GM23248 (cell line): ENCODE data around the gene RIT2. TPM values are rescaled to one million over a fixed set of nuclear protein-coding genes. Genes with fewer than 3 reads are reported as not detected.

Source experiments
- DNase-seq: peaks from one replicate; pipeline ENCODE4 v3.0.0-alpha.2; 2015
- H2AFZ ChIP-seq: fragments of 200-600 bp; sonication (generic); 2 replicates; pipeline ENCODE4 v1.6.1; 2016; ENCODE audit warnings: antibody characterized with exemption
- H3F3A ChIP-seq: fragments of 200-600 bp; sonication (generic); 2 replicates; pipeline ENCODE4 v1.6.1; 2016; ENCODE audit warnings: mild to moderate bottlenecking, antibody characterized with exemption, mixed run types; ENCODE audit not compliant: insufficient read depth
- H3K27ac ChIP-seq: fragments of 200-600 bp; sonication (generic); 2 replicates; pipeline ENCODE4 v1.5.1; 2016; ENCODE audit warnings: mild to moderate bottlenecking
- H3K27me3 ChIP-seq: fragments of 200-600 bp; sonication (generic); replicated peaks from 2 replicates; pipeline ENCODE4 v1.6.1; 2016; ENCODE audit warnings: mild to moderate bottlenecking; ENCODE audit not compliant: insufficient read depth
- H3K36me3 ChIP-seq: fragments of 200-600 bp; sonication (generic); 2 replicates; pipeline ENCODE4 v1.6.1; 2016; ENCODE audit warnings: low read depth, mild to moderate bottlenecking
- H3K4me1 ChIP-seq: fragments of 200-600 bp; sonication (generic); 2 replicates; pipeline ENCODE4 v1.6.1; 2016; ENCODE audit warnings: mild to moderate bottlenecking; ENCODE audit not compliant: insufficient read depth
- H3K4me2 ChIP-seq: fragments of 200-600 bp; sonication (generic); one replicate; pipeline ENCODE4 v1.6.1; 2016; ENCODE audit warnings: mild to moderate bottlenecking; ENCODE audit not compliant: unreplicated experiment
- H3K4me3 ChIP-seq: fragments of 200-600 bp; sonication (generic); 2 replicates; pipeline ENCODE4 v1.5.1; 2016; ENCODE audit warnings: mild to moderate bottlenecking
- H3K79me2 ChIP-seq: fragments of 200-600 bp; sonication (generic); 2 replicates; pipeline ENCODE4 v1.6.1; 2016; ENCODE audit warnings: mild to moderate bottlenecking; ENCODE audit not compliant: insufficient read depth
- H3K9ac ChIP-seq: fragments of 200-600 bp; sonication (generic); 2 replicates; pipeline ENCODE4 v1.6.1; 2016; ENCODE audit warnings: mild to moderate bottlenecking
- H3K9me2 ChIP-seq: fragments of 200-600 bp; sonication (generic); 2 replicates; pipeline ENCODE4 v1.6.1; 2016; ENCODE audit warnings: mixed run types, mild to moderate bottlenecking, moderate library complexity; ENCODE audit not compliant: insufficient read depth
- H3K9me3 ChIP-seq: fragments of 200-600 bp; sonication (generic); one replicate; pipeline ENCODE4 v1.6.1; 2017; ENCODE audit warnings: low read depth
- H4K20me1 ChIP-seq: fragments of 200-600 bp; sonication (generic); 2 replicates; pipeline ENCODE4 v1.6.0; 2016; ENCODE audit not compliant: insufficient read depth
- EZH2 ChIP-seq: fragments of 200-600 bp; sonication (generic); IDR thresholded peaks from 2 replicates; pipeline ENCODE4 v1.6.1; 2018; ENCODE audit warnings: antibody characterized with exemption, mild to moderate bottlenecking; ENCODE audit not compliant: insufficient read depth, poor library complexity, severe bottlenecking
- EZH2phosphoT487 ChIP-seq: fragments of 200-600 bp; sonication (generic); IDR thresholded peaks from 2 replicates; pipeline ENCODE4 v1.6.1; 2018; ENCODE audit warnings: antibody characterized with exemption, moderate library complexity, mild to moderate bottlenecking, low read depth; ENCODE audit not compliant: insufficient read depth
- WGBS, 2 experiments: methylation state at CpG; one replicate each; pipeline ENCODE4 v1.1.6; 2015 to 2017; ENCODE audit warnings: low lambda C conversion rate in 2 of 2, low coverage in 1 of 2; ENCODE audit errors: missing lambda C conversion rate in 2 of 2; 5-methylcytosine and 5-hydroxymethylcytosine counted together
- in situ Hi-C: fragments of 300-500 bp; cut with MboI; formaldehyde crosslinking; loops from 2 replicates; pipeline ENCODE4 v1.15.0; 2020
- polyA plus RNA-seq: library from polyadenylated mRNA; unstranded; fragments of >200 nt; fragmentation: Nextera tagmentation; extraction: Ambion mirVana; gene quantifications from 2 replicates; pipeline ENCODE4 v1.2.1, GENCODE V29; 2016
- total RNA-seq: library from RNA; depleted of rRNA; stranded (reverse); fragments of >200 nt; shearing (Covaris generic); gene quantifications from 2 replicates; pipeline ENCODE4 v1.2.3, GENCODE V29; 2014

RIT2 gene
- total and polyA plus RNA-seq, 2 experiments from 2014 or later = not detected

DNA sequence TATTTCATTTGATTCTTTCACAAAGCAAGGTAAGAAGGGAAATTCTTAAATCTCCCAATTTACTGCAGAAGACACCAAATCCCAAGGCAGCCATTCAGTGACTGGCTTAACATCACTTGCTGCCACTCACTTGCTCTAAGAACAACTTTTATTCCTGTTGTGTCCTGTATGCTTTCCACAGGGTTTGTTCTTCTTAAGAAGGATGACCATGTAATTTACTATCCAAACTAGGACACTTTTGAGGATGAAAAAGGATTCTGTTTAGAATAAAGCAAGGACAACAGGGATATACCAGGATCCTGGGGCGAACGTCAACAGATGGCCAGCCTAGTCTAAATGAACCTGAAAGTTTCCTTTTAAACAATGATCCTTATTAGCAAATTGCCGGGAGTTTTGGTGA is 34.8 kb downstream of the RIT2 start:
- H3K27ac ChIP-seq = no peak overlapping the region
- no peak overlapping the region for H3K4me2 ChIP-seq
- no peak for DNase-seq
- no peaks in the 10 kb centered on the region for H3K9me2 ChIP-seq
- no peak overlapping the region for H3K4me3 ChIP-seq
- H3K36me3 ChIP-seq = no peaks in the 10 kb centered on the region
- H4K20me1 ChIP-seq = no peaks in the 10 kb centered on the region
- in situ Hi-C loops = no loop called here
- no peak for TF ChIP-seq EZH2phosphoT487
- no peak for TF ChIP-seq EZH2
- H3K27me3 ChIP-seq = no peaks in the 10 kb centered on the region
- no peaks in the 10 kb centered on the region for H3K9me3 ChIP-seq
- no peaks in the 10 kb centered on the region for H3K79me2 ChIP-seq
- no peaks in the 10 kb centered on the region for H3F3A ChIP-seq
- H2AFZ ChIP-seq = no peak overlapping the region
- H3K9ac ChIP-seq = no peak overlapping the region
- WGBS, 2 experiments = 41 to 43% methylated on average over 3 of the region's 3 CpGs
- no peaks in the 10 kb centered on the region for H3K4me1 ChIP-seq

DNA sequence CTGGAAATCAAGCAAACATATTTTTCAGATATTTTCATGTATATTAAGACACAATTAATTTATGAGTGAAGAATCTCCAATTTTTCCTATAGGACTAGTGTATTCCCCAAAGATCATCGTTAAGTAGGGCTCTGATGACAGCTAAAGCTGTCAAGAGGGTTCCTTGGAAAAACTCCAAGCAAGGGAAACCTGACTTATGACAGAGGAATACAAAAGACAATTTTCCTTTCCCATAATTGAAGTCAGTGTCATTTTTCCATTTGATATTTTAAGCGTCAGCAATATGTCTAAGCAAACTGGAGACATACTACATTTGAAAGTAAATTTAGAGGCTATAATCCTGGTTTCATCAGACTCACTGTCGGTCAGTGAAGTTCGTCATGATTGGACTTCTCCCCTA is 36.1 kb downstream of the RIT2 start:
- no peak overlapping the region for H3K27ac ChIP-seq
- no peaks in the 10 kb centered on the region for H3K9me2 ChIP-seq
- H2AFZ ChIP-seq = no peak overlapping the region
- H4K20me1 ChIP-seq = no peaks in the 10 kb centered on the region
- DNase-seq = no peak
- no peak overlapping the region for H3K9ac ChIP-seq
- no peaks in the 10 kb centered on the region for H3K4me1 ChIP-seq
- H3K4me2 ChIP-seq = no peak overlapping the region
- no peaks in the 10 kb centered on the region for H3K9me3 ChIP-seq
- 55 to 56% methylated on average over 4 of the region's 4 CpGs for WGBS, 2 experiments
- no peaks in the 10 kb centered on the region for H3K27me3 ChIP-seq
- H3K4me3 ChIP-seq = no peak overlapping the region
- no peaks in the 10 kb centered on the region for H3F3A ChIP-seq
- no peaks in the 10 kb centered on the region for H3K79me2 ChIP-seq
- TF ChIP-seq EZH2 (no peak), EZH2phosphoT487 (no peak)
- H3K36me3 ChIP-seq = no peaks in the 10 kb centered on the region
- in situ Hi-C loops = no loop called here

DNA sequence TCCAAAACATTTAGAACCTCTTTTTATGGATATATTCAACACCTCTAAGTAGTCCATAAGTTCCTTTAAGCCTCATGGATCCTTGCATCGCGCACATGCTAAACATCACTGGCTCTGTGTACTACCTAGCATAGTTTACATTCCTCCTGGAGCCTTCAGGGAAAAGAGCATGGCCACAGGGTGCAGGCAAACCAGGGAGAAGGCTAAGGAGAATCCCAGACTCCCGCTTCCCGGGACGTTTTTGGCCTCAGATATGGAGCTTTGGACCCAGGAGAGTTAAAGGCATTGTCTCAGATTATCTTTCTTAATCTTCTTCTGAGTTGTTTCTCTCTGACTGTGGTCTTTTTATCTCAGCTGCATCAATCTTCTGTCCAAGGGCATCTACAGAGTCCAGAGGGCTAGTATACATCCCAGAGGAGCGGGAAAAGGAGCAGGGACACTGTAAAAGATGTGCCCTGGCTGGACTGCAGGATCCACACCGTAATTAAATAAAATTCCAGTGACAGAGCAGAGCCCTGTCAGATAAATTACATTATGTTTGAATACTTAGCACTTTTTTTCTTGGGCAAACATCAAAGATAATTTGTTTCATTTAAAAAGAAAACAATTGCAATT is 36.9 kb downstream of the RIT2 start:
- no peaks in the 10 kb centered on the region for H3K4me1 ChIP-seq
- in situ Hi-C loops = no loop called here
- WGBS, 2 experiments = 34 to 37% methylated on average over 7 of the region's 7 CpGs

DNA sequence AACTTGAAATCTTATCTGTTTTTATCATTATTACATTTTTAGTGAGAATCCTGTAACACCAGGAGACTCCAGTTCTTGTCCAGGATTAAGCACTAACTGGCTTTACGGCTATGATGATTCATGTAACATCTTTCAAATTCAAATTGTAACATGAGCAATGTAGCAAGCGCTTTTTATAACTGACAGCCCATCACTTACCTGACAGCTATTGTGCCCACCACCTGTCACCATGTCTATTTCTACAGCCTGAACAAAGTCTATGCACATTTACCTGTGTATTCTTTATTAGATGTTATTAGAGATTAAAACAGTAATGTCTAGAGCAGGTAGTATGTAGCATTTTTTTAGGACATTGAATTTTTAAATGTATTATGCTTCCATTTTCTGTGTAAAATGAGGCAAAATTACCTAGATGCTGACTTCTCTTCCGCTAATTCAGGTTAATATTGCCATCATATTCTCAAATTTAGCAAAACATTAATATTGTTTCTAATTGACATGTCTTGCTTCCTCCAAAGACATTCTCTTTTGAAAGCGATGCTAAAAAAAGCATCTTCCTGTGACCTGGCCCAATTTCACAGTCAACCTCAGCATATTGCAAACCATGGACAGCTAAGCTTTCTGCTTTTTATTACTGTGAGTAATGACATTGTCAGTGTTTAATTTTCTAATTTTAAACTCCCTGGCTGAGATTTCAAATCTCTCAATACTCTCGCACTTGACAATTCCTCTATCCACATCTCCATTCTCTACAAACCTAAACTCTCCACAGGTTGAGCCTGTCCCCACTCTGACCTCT is 37.8 kb downstream of the RIT2 start:
- no peaks in the 10 kb centered on the region for H3K9me3 ChIP-seq
- no peaks in the 10 kb centered on the region for H3K4me1 ChIP-seq
- H3K79me2 ChIP-seq = no peaks in the 10 kb centered on the region
- no peak overlapping the region for H3K4me2 ChIP-seq
- H3F3A ChIP-seq = no peaks in the 10 kb centered on the region
- H3K9ac ChIP-seq = no peak overlapping the region
- no peak overlapping the region for H3K27ac ChIP-seq
- H3K27me3 ChIP-seq = no peaks in the 10 kb centered on the region
- no peak overlapping the region for H3K4me3 ChIP-seq
- 26 to 29% methylated on average over 5 of the region's 5 CpGs for WGBS, 2 experiments
- in situ Hi-C loops = no loop called here
- no peak for TF ChIP-seq EZH2
- no peak for TF ChIP-seq EZH2phosphoT487
- no peak overlapping the region for H2AFZ ChIP-seq
- no peak for DNase-seq
- no peaks in the 10 kb centered on the region for H3K9me2 ChIP-seq
- no peaks in the 10 kb centered on the region for H3K36me3 ChIP-seq
- H4K20me1 ChIP-seq = no peaks in the 10 kb centered on the region

More for the DNA sequence above, 36.9 kb downstream of the RIT2 start:
- H3K9me2 ChIP-seq = no peaks in the 10 kb centered on the region
- no peak overlapping the region for H3K4me3 ChIP-seq
- no peak overlapping the region for H3K27ac ChIP-seq
- no peaks in the 10 kb centered on the region for H4K20me1 ChIP-seq
- no peak overlapping the region for H3K9ac ChIP-seq
- H3K4me2 ChIP-seq = no peak overlapping the region
- TF ChIP-seq EZH2phosphoT487 (no peak), EZH2 (no peak)
- DNase-seq = no peak
- H3K27me3 ChIP-seq = no peaks in the 10 kb centered on the region
- no peaks in the 10 kb centered on the region for H3K36me3 ChIP-seq
- no peaks in the 10 kb centered on the region for H3K9me3 ChIP-seq
- H3F3A ChIP-seq = no peaks in the 10 kb centered on the region
- H2AFZ ChIP-seq = no peak overlapping the region
- no peaks in the 10 kb centered on the region for H3K79me2 ChIP-seq
